ENCODE results near the gene BMPER. TPM values are rescaled to one million over a fixed set of nuclear protein-coding genes. Genes with fewer than 3 reads are reported as not detected.

Gene BMPER
- total RNA-seq, 4 donors from 2014 or later = 1.0 to 22.5 (median 12.0) TPM

- TF ChIP-seq CTCF (IDR thresholded peaks at IDR 0.05) (no peak), POLR2AphosphoS5 (IDR thresholded peaks at IDR 0.05) (no peak), POLR2A (IDR thresholded peaks at IDR 0.05) (no peak), EP300 (IDR thresholded peaks at IDR 0.05) (no peak)
- H3K9me3 ChIP-seq = no peaks in the 10 kb centered on the region
- no peaks in the 10 kb centered on the region for H3K4me1 ChIP-seq
- 60 to 72% methylated on average over 4 to 5 of the region's 5 CpGs for WGBS, 2 donors (ENCODE audit: low coverage in 1 of 2)
- no peaks in the 10 kb centered on the region for H3K27me3 ChIP-seq
- no peak overlapping the region for H3K4me3 ChIP-seq
- ATAC-seq = no peak
- no peak overlapping the region for H3K27ac ChIP-seq
- peaks cover 0 to 4% of the 10 kb centered on the region in 2 donors for H3K36me3 ChIP-seq
Observed at GRCh38 chr7:33981671-33982424, 76.5 kb downstream of the BMPER start.

- TF ChIP-seq CTCF (IDR thresholded peaks at IDR 0.05) (peak in 3 of 4 experiments; percentile 15 to 24 (median 16)), POLR2AphosphoS5 (IDR thresholded peaks at IDR 0.05) (no peak), POLR2A (IDR thresholded peaks at IDR 0.05) (no peak), EP300 (IDR thresholded peaks at IDR 0.05) (no peak)
- H3K27me3 ChIP-seq = no peaks in the 10 kb centered on the region
- WGBS, 2 donors (ENCODE audit: low coverage in 1 of 2) = 43 to 73% methylated on average over 2 of the region's 2 CpGs
- no peak overlapping the region for H3K4me3 ChIP-seq
- no peaks in the 10 kb centered on the region for H3K9me3 ChIP-seq
- peaks cover 0 to 4% of the 10 kb centered on the region in 2 donors for H3K36me3 ChIP-seq
- no peak overlapping the region for H3K27ac ChIP-seq
- peaks cover 0 to 5% (median 0%) of the 10 kb centered on the region in 3 donors for H3K4me1 ChIP-seq
- ATAC-seq = no peak
Observed at GRCh38 chr7:33982425-33982786, 77.1 kb downstream of the BMPER start.

- Histone ChIP-seq H3K27me3 (no peaks in the 10 kb centered on the region), H3K27ac (no peak overlapping the region), H3K4me1 (peaks cover 0 to 13% (median 0%) of the 10 kb centered on the region in 3 donors), H3K36me3 (no peaks in the 10 kb centered on the region), H3K4me3 (no peak overlapping the region), H3K9me3 (no peaks in the 10 kb centered on the region)
- ATAC-seq = no peak
- TF ChIP-seq POLR2A (IDR thresholded peaks at IDR 0.05) (no peak), POLR2AphosphoS5 (IDR thresholded peaks at IDR 0.05) (no peak), CTCF (IDR thresholded peaks at IDR 0.05) (no peak), EP300 (IDR thresholded peaks at IDR 0.05) (no peak)
- WGBS, 2 donors (ENCODE audit: low coverage in 1 of 2) = 89 to 90% methylated on average over 2 of the region's 2 CpGs
Observed at GRCh38 chr7:33986451-33986850, 81.1 kb downstream of the BMPER start.

- H3K27me3 ChIP-seq = no peaks in the 10 kb centered on the region
- H3K27ac ChIP-seq = peak overlapping the region in 3 of 4 donors; percentile 26 to 49 (median 43)
- peaks cover 0 to 13% (median 0%) of the 10 kb centered on the region in 3 donors for H3K4me1 ChIP-seq
- H3K4me3 ChIP-seq = no peak overlapping the region
- H3K36me3 ChIP-seq = no peaks in the 10 kb centered on the region
- TF ChIP-seq CTCF (IDR thresholded peaks at IDR 0.05) (no peak), POLR2AphosphoS5 (IDR thresholded peaks at IDR 0.05) (no peak), POLR2A (IDR thresholded peaks at IDR 0.05) (no peak), EP300 (IDR thresholded peaks at IDR 0.05) (no peak)
- H3K9me3 ChIP-seq = no peaks in the 10 kb centered on the region
- peak; percentile 95 for ATAC-seq
- 62 to 66% methylated on average over 6 to 9 of the region's 9 CpGs for WGBS, 2 donors (ENCODE audit: low coverage in 1 of 2)
Observed at GRCh38 chr7:33986951-33987947, 81.9 kb downstream of the BMPER start.
